Bronchial epithelial cell (primary cell): ENCODE measurements around the gene LPAR3. TPM values are rescaled to one million over a fixed set of nuclear protein-coding genes. Genes with fewer than 3 reads are reported as not detected.

ENCODE experiments used
- DNase-seq: peaks from one replicate; pipeline ENCODE4 v3.0.0-alpha.2; 2010; ENCODE audit warnings: low read depth
- FAIRE-seq: peaks from 2 replicates; lab custom pipeline; 2011; peaks lifted over from hg19 to GRCh38; lab: Jason Lieb, UNC
- H3K27me3 ChIP-seq: 2 replicates; pipeline ENCODE4 v1.5.1; 2011; ENCODE audit warnings: low read length; ENCODE audit not compliant: control insufficient read depth, insufficient read depth
- H3K36me3 ChIP-seq: 2 replicates; pipeline ENCODE4 v1.5.1; 2011; ENCODE audit warnings: low read length; ENCODE audit not compliant: control insufficient read depth, insufficient read depth
- H3K4me3 ChIP-seq: 2 replicates; pipeline ENCODE4 v1.5.1; 2011; ENCODE audit warnings: mild to moderate bottlenecking, low read depth, low read length, control low read depth
- total RNA-seq: library from RNA; depleted of rRNA; stranded (reverse); fragments of >200 nt; gene quantifications from 2 replicates; pipeline ENCODE4 v1.2.1, GENCODE V29; 2014
- TF ChIP-seq, protein P1 (sequence below): IDR thresholded peaks from 2 replicates; pipeline ENCODE4 v1.5.1; 2011; ENCODE audit warnings: mild to moderate bottlenecking, moderate library complexity, low read length, control low read depth, inconsistent platforms; ENCODE audit not compliant: insufficient read depth, severe bottlenecking

The LPAR3 gene
- total RNA-seq, 1 donor from 2014 or later = 104 TPM

DNA sequence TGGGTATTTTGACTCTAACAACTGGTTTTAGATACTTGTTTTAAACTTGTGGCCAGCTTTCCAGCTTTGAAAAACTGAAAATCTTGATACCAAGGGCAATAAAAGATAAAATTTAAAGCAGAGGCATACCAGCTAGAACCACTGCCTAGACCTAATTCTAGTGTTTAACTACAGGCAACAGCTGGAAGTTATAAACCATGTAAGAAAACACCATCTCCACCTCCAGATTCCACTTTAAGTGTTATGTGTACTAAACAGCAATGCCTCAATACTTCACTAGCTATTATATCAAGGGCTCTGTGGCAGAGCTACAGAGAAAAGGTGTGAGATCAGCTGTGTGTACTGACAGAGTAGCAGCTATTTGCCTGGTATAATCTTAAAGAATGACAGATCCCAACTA is 69.5 kb downstream of the LPAR3 start:
- DNase-seq = no peak
- Histone ChIP-seq H3K36me3 (no peaks in the 10 kb centered on the region), H3K4me3 (no peak overlapping the region), H3K27me3 (no peaks in the 10 kb centered on the region)
- no peak for FAIRE-seq
- TF ChIP-seq, protein P1, sequence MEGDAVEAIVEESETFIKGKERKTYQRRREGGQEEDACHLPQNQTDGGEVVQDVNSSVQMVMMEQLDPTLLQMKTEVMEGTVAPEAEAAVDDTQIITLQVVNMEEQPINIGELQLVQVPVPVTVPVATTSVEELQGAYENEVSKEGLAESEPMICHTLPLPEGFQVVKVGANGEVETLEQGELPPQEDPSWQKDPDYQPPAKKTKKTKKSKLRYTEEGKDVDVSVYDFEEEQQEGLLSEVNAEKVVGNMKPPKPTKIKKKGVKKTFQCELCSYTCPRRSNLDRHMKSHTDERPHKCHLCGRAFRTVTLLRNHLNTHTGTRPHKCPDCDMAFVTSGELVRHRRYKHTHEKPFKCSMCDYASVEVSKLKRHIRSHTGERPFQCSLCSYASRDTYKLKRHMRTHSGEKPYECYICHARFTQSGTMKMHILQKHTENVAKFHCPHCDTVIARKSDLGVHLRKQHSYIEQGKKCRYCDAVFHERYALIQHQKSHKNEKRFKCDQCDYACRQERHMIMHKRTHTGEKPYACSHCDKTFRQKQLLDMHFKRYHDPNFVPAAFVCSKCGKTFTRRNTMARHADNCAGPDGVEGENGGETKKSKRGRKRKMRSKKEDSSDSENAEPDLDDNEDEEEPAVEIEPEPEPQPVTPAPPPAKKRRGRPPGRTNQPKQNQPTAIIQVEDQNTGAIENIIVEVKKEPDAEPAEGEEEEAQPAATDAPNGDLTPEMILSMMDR = no peak

DNA sequence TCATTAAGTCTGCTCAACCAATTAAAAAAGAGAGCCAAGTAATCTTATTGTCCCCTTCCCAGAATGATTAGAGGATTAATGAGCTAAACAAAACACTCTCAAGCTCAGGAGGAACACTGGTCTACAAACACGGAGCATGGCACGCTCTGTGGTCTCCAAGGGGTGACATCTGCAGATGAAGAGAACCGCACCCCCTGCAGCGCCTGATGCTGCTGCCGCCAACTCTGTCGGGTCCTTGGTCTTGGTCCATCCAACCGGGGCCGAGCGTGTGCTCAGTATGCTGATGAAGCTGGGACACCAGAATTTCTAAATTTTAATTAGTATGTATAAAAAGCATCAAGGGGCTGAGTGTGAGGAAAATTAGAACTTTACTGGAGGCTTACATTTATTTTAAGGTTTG is 82.7 kb downstream of the LPAR3 start:
- peaks cover 1% of the 10 kb centered on the region for H3K36me3 ChIP-seq
- no peak overlapping the region for H3K4me3 ChIP-seq
- H3K27me3 ChIP-seq = no peaks in the 10 kb centered on the region
- TF ChIP-seq, protein P1 = no peak
- FAIRE-seq (no peak), DNase-seq (no peak)

GRCh38 chr1:84809023-84809422 is 84.0 kb downstream of the LPAR3 start:
- FAIRE-seq (no peak), DNase-seq (no peak)
- Histone ChIP-seq H3K4me3 (no peak overlapping the region), H3K36me3 (no peaks in the 10 kb centered on the region), H3K27me3 (no peaks in the 10 kb centered on the region)
- TF ChIP-seq, protein P1 = no peak

DNA sequence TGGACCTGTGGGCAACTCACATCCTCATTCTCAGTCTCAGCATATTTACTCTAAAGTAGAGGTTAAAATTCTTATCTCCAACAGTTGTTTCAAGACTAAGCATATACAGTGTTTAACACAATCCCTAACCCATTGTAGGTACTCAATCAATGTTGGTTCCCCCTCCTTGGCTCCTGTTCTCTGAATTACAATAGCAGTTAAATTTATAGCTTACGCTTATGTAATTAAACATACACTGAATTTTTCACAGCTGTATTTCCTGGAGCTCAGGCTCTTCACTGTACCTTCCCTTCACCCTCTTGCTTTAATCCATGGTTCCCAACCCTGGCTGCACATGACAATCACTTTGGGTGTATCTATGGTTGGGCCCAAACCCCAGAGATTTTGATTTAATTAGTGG is 89.4 kb downstream of the LPAR3 start:
- no peak for FAIRE-seq
- no peak for DNase-seq
- no peaks in the 10 kb centered on the region for H3K27me3 ChIP-seq
- no peaks in the 10 kb centered on the region for H3K36me3 ChIP-seq
- H3K4me3 ChIP-seq = no peak overlapping the region
- TF ChIP-seq, protein P1 = no peak

DNA sequence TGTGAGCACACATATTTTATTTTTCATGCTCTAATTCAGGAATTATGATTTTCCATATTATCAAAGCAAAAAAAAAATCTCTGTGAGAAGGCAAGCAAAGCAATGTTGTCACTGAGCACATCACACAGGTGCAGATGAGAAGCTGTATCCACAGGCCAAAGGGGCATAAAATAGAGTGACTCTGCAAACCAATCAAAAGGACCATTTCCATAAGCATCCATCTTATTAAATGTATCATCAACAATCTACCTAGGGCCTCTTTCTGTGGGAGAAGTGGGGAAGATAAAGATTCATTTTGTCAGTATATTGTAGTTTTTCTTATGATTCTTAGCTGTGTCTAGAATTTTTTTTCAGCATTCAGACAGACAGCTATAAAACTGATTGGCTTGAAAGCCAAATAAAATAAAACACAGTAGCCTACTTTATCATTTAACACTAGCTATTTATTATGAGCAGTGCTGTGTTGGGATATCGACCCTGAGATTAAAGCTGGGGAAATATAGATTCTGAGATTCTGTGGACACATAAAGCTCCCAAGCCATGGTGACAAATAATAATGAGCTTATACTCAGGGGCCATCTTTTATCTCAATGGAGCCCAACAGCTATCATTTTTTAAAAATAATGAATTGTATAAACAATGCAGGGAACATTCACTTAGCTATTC is 90.3 kb downstream of the LPAR3 start:
- TF ChIP-seq, protein P1 = no peak
- no peaks in the 10 kb centered on the region for H3K27me3 ChIP-seq
- FAIRE-seq (no peak), DNase-seq (no peak)
- H3K36me3 ChIP-seq = no peaks in the 10 kb centered on the region
- H3K4me3 ChIP-seq = no peak overlapping the region
